Liver (tissue), 3 donors: ENCODE measurements around the gene STAT1.

Experiments
- JUND ChIP-seq, 2 donors: IDR thresholded peaks; 2 replicates each; pipeline ENCODE4 v1.6.1; 2016; ENCODE audit warnings: antibody characterized with exemption in 2 of 2
- RAD21 ChIP-seq, 2 donors: IDR thresholded peaks; 2 replicates each; pipeline ENCODE4 v1.6.1; 2016; ENCODE audit warnings: antibody characterized with exemption in 2 of 2, mild to moderate bottlenecking in 2 of 2
- REST ChIP-seq: IDR thresholded peaks from 2 replicates; pipeline ENCODE4 v1.6.1; 2016; ENCODE audit warnings: antibody characterized with exemption, mild to moderate bottlenecking
- RXRA ChIP-seq, 2 donors: IDR thresholded peaks; 2 replicates each; pipeline ENCODE4 v1.6.1; 2017 to 2018; ENCODE audit warnings: antibody characterized with exemption in 2 of 2, mild to moderate bottlenecking in 1 of 2
- TAF1 ChIP-seq: conservative IDR thresholded peaks from 2 replicates; pipeline ENCODE4 v1.6.1; 2016; ENCODE audit warnings: antibody characterized with exemption, mild to moderate bottlenecking
- TF ChIP-seq, protein P1 (sequence below): fragments of 150-350 bp; IDR thresholded peaks from 2 replicates; pipeline ENCODE4 v1.5.1; 2017; ENCODE audit warnings: improper control_type of control experiment, low read depth, low read length; ENCODE audit not compliant: missing input control
- TF ChIP-seq, protein P2 (sequence below): IDR thresholded peaks from 2 replicates; pipeline ENCODE4 v1.6.1; 2016; ENCODE audit warnings: antibody characterized with exemption
- donor health status: healthy.
- donor health status: healthy.

GRCh38 chr2:191031256-191031655 lies 17.3 kb upstream of the STAT1 start:
- TF ChIP-seq RXRA (IDR thresholded peaks at IDR 0.05) (no peak), REST (no peak), JUND (IDR thresholded peaks at IDR 0.05) (no peak), RAD21 (IDR thresholded peaks at IDR 0.05) (no peak), TAF1 (no peak)
- TF ChIP-seq, protein P1, sequence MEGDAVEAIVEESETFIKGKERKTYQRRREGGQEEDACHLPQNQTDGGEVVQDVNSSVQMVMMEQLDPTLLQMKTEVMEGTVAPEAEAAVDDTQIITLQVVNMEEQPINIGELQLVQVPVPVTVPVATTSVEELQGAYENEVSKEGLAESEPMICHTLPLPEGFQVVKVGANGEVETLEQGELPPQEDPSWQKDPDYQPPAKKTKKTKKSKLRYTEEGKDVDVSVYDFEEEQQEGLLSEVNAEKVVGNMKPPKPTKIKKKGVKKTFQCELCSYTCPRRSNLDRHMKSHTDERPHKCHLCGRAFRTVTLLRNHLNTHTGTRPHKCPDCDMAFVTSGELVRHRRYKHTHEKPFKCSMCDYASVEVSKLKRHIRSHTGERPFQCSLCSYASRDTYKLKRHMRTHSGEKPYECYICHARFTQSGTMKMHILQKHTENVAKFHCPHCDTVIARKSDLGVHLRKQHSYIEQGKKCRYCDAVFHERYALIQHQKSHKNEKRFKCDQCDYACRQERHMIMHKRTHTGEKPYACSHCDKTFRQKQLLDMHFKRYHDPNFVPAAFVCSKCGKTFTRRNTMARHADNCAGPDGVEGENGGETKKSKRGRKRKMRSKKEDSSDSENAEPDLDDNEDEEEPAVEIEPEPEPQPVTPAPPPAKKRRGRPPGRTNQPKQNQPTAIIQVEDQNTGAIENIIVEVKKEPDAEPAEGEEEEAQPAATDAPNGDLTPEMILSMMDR = no peak
- TF ChIP-seq, protein P2, sequence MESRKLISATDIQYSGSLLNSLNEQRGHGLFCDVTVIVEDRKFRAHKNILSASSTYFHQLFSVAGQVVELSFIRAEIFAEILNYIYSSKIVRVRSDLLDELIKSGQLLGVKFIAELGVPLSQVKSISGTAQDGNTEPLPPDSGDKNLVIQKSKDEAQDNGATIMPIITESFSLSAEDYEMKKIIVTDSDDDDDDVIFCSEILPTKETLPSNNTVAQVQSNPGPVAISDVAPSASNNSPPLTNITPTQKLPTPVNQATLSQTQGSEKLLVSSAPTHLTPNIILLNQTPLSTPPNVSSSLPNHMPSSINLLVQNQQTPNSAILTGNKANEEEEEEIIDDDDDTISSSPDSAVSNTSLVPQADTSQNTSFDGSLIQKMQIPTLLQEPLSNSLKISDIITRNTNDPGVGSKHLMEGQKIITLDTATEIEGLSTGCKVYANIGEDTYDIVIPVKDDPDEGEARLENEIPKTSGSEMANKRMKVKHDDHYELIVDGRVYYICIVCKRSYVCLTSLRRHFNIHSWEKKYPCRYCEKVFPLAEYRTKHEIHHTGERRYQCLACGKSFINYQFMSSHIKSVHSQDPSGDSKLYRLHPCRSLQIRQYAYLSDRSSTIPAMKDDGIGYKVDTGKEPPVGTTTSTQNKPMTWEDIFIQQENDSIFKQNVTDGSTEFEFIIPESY = no peak
